ENCODE measurements around the gene C9orf152.

GRCh38 chr9:110249603-110250002 is 41.6 kb upstream of the C9orf152 start:
- TF ChIP-seq, protein P1, sequence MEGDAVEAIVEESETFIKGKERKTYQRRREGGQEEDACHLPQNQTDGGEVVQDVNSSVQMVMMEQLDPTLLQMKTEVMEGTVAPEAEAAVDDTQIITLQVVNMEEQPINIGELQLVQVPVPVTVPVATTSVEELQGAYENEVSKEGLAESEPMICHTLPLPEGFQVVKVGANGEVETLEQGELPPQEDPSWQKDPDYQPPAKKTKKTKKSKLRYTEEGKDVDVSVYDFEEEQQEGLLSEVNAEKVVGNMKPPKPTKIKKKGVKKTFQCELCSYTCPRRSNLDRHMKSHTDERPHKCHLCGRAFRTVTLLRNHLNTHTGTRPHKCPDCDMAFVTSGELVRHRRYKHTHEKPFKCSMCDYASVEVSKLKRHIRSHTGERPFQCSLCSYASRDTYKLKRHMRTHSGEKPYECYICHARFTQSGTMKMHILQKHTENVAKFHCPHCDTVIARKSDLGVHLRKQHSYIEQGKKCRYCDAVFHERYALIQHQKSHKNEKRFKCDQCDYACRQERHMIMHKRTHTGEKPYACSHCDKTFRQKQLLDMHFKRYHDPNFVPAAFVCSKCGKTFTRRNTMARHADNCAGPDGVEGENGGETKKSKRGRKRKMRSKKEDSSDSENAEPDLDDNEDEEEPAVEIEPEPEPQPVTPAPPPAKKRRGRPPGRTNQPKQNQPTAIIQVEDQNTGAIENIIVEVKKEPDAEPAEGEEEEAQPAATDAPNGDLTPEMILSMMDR (IDR thresholded peaks at IDR 0.05; ENCODE audit: poor library complexity, severe bottlenecking): no peak
- TF ChIP-seq POLR2AphosphoS5 (IDR thresholded peaks at IDR 0.05) (no peak), EZH2 (IDR thresholded peaks at IDR 0.05; ENCODE audit: borderline replicate concordance, insufficient read depth, low read length, poor library complexity, severe bottlenecking) (no peak), SMC3 (conservative IDR thresholded peaks at IDR 0.05; ENCODE audit: poor library complexity) (no peak)
